Transverse colon (tissue), 4 donors: ENCODE results near the gene FAM83E.

Source experiments
- EP300 ChIP-seq: sonication (generic); formaldehyde crosslinking; IDR thresholded peaks from one replicate; pipeline ENCODE4 v1.6.1; 2017; ENCODE audit warnings: antibody characterized with exemption, low read depth
- POLR2A ChIP-seq: fragments of 450-650 bp; IDR thresholded peaks from one replicate; pipeline ENCODE4 v1.6.1; 2016; ENCODE audit warnings: antibody characterized with exemption, mild to moderate bottlenecking, moderate library complexity
- POLR2AphosphoS5 ChIP-seq, 3 donors: sonication (generic); formaldehyde crosslinking; IDR thresholded peaks; one replicate each; pipeline ENCODE4 v1.6.1; 2016; ENCODE audit warnings: antibody characterized with exemption in 3 of 3
- TF ChIP-seq, protein P1 (sequence below), 5 experiments: fragments of 200-600 bp in 3 of 5; fragments of 450-650 bp in 2 of 5; sonication (generic) in 3 of 5; IDR thresholded peaks; 1 replicate in 2 of 5; 2 replicates in 3 of 5; pipeline ENCODE4 v1.5.1; 2016 to 2017; ENCODE audit warnings: antibody characterized with exemption in 5 of 5, inconsistent platforms in 3 of 5, mild to moderate bottlenecking in 2 of 5, moderate library complexity in 1 of 5

DNA sequence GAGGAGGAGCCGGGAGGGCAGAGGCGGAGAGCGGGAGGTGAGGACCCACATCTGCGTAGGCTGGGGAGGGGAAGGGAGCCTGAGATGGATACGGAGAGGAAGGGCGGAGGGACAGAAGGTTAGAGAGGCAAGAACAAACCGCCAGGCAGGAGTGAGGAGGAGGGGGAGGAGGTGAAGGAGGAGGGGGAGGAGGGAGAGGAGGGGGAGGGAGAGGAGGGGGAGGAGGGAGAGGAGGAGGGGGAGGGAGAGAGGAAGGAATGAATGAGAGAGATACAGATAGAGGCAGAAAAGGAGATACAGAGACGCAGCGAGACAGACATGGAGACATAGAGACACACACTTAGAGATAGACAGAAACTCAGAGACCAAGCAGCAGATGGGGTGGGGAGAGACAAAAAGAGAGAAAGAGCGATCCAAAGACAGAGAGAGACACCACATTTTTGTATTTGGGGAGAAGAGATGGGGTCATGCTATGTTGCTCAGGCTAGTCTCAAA lies 31.9 kb upstream of the FAM83E start:
- TF ChIP-seq EP300: no peak
- TF ChIP-seq, protein P1, sequence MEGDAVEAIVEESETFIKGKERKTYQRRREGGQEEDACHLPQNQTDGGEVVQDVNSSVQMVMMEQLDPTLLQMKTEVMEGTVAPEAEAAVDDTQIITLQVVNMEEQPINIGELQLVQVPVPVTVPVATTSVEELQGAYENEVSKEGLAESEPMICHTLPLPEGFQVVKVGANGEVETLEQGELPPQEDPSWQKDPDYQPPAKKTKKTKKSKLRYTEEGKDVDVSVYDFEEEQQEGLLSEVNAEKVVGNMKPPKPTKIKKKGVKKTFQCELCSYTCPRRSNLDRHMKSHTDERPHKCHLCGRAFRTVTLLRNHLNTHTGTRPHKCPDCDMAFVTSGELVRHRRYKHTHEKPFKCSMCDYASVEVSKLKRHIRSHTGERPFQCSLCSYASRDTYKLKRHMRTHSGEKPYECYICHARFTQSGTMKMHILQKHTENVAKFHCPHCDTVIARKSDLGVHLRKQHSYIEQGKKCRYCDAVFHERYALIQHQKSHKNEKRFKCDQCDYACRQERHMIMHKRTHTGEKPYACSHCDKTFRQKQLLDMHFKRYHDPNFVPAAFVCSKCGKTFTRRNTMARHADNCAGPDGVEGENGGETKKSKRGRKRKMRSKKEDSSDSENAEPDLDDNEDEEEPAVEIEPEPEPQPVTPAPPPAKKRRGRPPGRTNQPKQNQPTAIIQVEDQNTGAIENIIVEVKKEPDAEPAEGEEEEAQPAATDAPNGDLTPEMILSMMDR (IDR thresholded peaks at IDR 0.05): no peak
- TF ChIP-seq POLR2A: no peak
- TF ChIP-seq POLR2AphosphoS5 (IDR thresholded peaks at IDR 0.05): no peak
